Prostate gland (tissue), 2 donors: ENCODE data around the gene DNASE1L2. TPM values are rescaled to one million over a fixed set of nuclear protein-coding genes. Genes with fewer than 3 reads are reported as not detected.

Experiments used
- DNase-seq: peaks from one replicate; pipeline ENCODE4 v3.0.0-alpha.2; 2019; ENCODE audit warnings: low spot score
- H3K27ac ChIP-seq, 2 donors: fragments of 200-600 bp; sonication (generic); 2 replicates each; pipeline ENCODE4 v1.5.1; 2017 to 2019
- H3K27me3 ChIP-seq: fragments of 200-600 bp; sonication (generic); replicated peaks from 2 replicates; pipeline ENCODE4 v1.5.1; 2019; ENCODE audit not compliant: insufficient read depth
- H3K36me3 ChIP-seq, 2 donors: fragments of 200-600 bp; sonication (generic); 1 replicate in 1 of 2; 2 replicates in 1 of 2; pipeline versions ENCODE4 v1.5.1 to v1.8.1; 2017 to 2019
- H3K4me1 ChIP-seq: fragments of 200-600 bp; sonication (generic); replicated peaks from 2 replicates; pipeline ENCODE4 v1.5.1; 2019
- H3K4me3 ChIP-seq, 2 donors: fragments of 200-600 bp; sonication (generic); 2 replicates each; pipeline ENCODE4 v1.5.1; 2017 to 2019
- H3K9me3 ChIP-seq: fragments of 200-600 bp; sonication (generic); 2 replicates; pipeline ENCODE4 v1.5.1; 2017
- POLR2A ChIP-seq: fragments of 450-650 bp; IDR thresholded peaks from one replicate; pipeline ENCODE4 v1.6.1; 2016; ENCODE audit warnings: antibody characterized with exemption, mild to moderate bottlenecking
- POLR2AphosphoS5 ChIP-seq: sonication (generic); formaldehyde crosslinking; IDR thresholded peaks from one replicate; pipeline ENCODE4 v1.6.1; 2017; ENCODE audit warnings: antibody characterized with exemption
- WGBS: methylation state at CpG from one replicate; pipeline ENCODE4 v1.1.5; 2018; 5-methylcytosine and 5-hydroxymethylcytosine counted together
- intact Hi-C: fragments of 100-400 bp; cut with DNase I; formaldehyde crosslinking; loops from one replicate; pipeline ENCODE4 v1.14.2; 2022
- total RNA-seq, 2 donors: library from RNA; depleted of rRNA; stranded (reverse); fragments of >200 nt; gene quantifications; one replicate each; pipeline ENCODE4 v1.1.0, GENCODE V29; 2016
- TF ChIP-seq, protein P1 (sequence below), 4 experiments: fragments of 200-600 bp in 2 of 4; fragments of 450-650 bp in 2 of 4; sonication (generic) in 2 of 4; IDR thresholded peaks; 1 replicate in 3 of 4; 2 replicates in 1 of 4; pipeline ENCODE4 v1.5.1; 2016 to 2019; ENCODE audit warnings: antibody characterized with exemption in 4 of 4, mild to moderate bottlenecking in 2 of 4, moderate library complexity in 2 of 4

DNASE1L2 gene, protein sequence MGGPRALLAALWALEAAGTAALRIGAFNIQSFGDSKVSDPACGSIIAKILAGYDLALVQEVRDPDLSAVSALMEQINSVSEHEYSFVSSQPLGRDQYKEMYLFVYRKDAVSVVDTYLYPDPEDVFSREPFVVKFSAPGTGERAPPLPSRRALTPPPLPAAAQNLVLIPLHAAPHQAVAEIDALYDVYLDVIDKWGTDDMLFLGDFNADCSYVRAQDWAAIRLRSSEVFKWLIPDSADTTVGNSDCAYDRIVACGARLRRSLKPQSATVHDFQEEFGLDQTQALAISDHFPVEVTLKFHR
- total RNA-seq: 1 to 10 TPM in 1 of 2 donors, under 1 TPM in 1; 0.77 to 4.6 TPM

DNA sequence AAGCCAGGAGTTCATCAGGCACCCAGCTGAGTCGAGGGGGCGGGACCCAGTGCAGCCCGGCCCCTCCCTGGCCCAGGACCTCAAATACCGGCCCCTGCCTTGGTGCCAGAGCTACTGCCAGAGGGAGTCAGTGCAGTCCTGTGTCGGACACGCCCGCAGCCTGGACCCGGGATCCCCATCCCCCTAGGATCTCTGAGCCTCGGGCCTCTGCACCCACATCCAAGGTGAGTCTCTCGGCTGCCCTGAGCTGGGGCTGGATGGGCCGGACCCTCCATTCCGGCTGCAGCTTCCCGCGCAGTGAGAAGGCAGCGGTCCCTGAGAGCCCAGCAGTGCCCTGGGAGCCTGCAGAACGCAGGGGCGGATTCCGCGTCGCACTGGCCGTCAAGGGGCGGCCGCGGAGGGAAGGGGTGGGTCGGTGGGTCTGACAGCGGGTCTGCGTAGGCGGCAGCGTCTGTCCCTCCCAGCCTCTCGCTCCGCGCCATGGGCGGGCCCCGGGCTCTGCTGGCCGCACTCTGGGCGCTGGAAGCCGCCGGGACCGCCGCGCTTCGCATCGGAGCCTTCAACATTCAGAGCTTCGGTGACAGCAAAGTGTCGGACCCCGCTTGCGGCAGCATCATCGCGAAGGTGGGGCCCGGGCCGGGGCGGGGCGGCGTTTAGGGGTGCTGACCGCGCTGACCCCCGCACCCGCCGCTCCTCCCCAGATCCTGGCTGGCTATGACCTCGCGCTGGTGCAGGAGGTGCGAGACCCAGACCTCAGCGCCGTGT is at the start of gene DNASE1L2:
DNASE1L2 (plus strand) TSS at position 108 of the 765 bp plus-strand sequence; CDS start at position 481, 373 bp downstream.
- H3K27ac ChIP-seq: no peak within 1 kb of the TSS

DNA sequence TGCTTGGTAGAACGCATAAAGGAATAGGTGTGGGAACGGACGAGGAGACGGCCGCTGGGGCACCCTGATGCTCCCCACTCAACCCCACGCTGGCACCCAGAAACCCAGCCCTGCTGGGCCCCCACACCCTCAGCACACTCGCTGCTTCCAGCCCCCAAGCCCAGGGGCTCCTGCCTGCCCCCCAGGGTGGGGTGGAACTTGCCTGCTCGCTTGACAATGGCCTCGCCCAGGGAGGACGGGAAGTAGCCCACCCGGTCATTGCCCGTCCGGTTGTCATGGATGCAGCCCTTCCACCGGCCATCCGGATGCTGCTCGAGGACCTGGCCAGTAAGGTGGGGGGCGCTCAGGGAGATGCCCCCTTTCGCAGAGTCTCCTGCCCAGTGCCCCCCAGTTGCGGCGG is 49.7 kb upstream of the DNASE1L2 start:
- Histone ChIP-seq H3K4me3 (no peak overlapping the region), H3K9me3 (no peaks in the 10 kb centered on the region), H3K36me3 (no peaks in the 10 kb centered on the region), H3K4me1 (no peaks in the 10 kb centered on the region), H3K27ac (no peak overlapping the region), H3K27me3 (no peaks in the 10 kb centered on the region)
- intact Hi-C loops: no loop called here
- WGBS: 91% methylated on average over 19 of the region's 20 CpGs
- no peak for DNase-seq
- TF ChIP-seq, protein P1, sequence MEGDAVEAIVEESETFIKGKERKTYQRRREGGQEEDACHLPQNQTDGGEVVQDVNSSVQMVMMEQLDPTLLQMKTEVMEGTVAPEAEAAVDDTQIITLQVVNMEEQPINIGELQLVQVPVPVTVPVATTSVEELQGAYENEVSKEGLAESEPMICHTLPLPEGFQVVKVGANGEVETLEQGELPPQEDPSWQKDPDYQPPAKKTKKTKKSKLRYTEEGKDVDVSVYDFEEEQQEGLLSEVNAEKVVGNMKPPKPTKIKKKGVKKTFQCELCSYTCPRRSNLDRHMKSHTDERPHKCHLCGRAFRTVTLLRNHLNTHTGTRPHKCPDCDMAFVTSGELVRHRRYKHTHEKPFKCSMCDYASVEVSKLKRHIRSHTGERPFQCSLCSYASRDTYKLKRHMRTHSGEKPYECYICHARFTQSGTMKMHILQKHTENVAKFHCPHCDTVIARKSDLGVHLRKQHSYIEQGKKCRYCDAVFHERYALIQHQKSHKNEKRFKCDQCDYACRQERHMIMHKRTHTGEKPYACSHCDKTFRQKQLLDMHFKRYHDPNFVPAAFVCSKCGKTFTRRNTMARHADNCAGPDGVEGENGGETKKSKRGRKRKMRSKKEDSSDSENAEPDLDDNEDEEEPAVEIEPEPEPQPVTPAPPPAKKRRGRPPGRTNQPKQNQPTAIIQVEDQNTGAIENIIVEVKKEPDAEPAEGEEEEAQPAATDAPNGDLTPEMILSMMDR (IDR thresholded peaks at IDR 0.05): no peak

More for the DNA sequence above, at the start of gene DNASE1L2:
- WGBS: 3% methylated on average over 57 of the region's 64 CpGs
- Histone ChIP-seq H3K4me1 (peaks cover 10% of the 10 kb centered on the region), H3K36me3 (peaks cover 10 to 33% of the 10 kb centered on the region in 2 donors), H3K9me3 (no peaks in the 10 kb centered on the region), H3K4me3 (peak within 1 kb of the TSS in 1 of 2 donors; percentile 13), H3K27me3 (no peaks in the 10 kb centered on the region)
- no peak for DNase-seq
- intact Hi-C loops: no loop called here
- TF ChIP-seq, protein P1 (IDR thresholded peaks at IDR 0.05): no peak
- TF ChIP-seq POLR2A (no peak), POLR2AphosphoS5 (no peak)

DNA sequence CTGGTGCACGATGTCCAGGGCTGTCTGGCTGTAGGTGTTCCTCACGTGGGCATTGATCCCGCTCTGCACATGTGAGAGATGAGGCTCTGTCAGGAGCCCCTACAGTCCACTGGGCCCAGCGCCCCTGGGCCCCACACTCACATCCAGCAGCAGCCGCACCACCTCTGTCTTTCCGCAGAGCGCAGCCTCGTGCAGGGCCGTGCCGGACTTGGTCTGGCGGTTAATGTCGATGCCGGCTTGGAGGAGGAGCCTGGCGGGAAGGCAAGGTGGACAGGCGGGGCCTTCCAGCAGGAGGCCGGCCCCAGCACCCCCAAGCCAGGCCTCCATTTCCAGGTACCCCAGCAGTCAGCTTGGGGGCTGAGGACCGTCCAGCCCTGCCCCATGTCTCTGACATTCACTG is 49.0 kb upstream of the DNASE1L2 start:
- H3K27me3 ChIP-seq: no peaks in the 10 kb centered on the region
- intact Hi-C loops: no loop called here
- no peaks in the 10 kb centered on the region for H3K36me3 ChIP-seq
- H3K9me3 ChIP-seq: no peaks in the 10 kb centered on the region
- no peak overlapping the region for H3K4me3 ChIP-seq
- no peak for DNase-seq
- no peak for TF ChIP-seq POLR2AphosphoS5
- TF ChIP-seq, protein P1 (IDR thresholded peaks at IDR 0.05): no peak
- no peak for TF ChIP-seq POLR2A
- H3K4me1 ChIP-seq: no peaks in the 10 kb centered on the region
- H3K27ac ChIP-seq: no peak overlapping the region
- 67% methylated on average over 17 of the region's 17 CpGs for WGBS

DNA sequence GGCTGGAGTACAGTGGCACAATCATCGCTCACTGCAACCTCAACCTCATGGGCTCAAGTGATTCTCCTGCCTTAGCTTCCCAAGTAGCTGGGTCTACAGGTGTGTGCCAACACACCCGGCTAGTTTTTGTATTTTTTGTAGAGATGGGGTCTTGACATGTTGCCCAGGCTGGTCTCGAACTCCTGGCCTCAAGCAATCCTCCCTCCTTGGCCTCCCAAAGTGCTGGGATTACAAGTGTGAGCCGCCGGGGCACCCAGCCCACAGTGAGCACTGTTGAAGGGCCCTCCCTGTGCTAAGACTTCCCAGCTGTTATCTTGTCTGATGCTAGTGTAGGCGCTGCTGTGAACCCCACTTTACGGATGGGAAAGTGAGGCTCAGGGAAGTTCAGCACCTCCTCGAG is 47.8 kb upstream of the DNASE1L2 start:
- intact Hi-C loops: no loop called here
- no peak for DNase-seq
- WGBS: 98% methylated on average over 8 of the region's 8 CpGs
- Histone ChIP-seq H3K27me3 (no peaks in the 10 kb centered on the region), H3K27ac (no peak overlapping the region), H3K9me3 (no peaks in the 10 kb centered on the region), H3K36me3 (no peaks in the 10 kb centered on the region), H3K4me3 (no peak overlapping the region), H3K4me1 (no peaks in the 10 kb centered on the region)
- no peak for TF ChIP-seq POLR2A

DNA sequence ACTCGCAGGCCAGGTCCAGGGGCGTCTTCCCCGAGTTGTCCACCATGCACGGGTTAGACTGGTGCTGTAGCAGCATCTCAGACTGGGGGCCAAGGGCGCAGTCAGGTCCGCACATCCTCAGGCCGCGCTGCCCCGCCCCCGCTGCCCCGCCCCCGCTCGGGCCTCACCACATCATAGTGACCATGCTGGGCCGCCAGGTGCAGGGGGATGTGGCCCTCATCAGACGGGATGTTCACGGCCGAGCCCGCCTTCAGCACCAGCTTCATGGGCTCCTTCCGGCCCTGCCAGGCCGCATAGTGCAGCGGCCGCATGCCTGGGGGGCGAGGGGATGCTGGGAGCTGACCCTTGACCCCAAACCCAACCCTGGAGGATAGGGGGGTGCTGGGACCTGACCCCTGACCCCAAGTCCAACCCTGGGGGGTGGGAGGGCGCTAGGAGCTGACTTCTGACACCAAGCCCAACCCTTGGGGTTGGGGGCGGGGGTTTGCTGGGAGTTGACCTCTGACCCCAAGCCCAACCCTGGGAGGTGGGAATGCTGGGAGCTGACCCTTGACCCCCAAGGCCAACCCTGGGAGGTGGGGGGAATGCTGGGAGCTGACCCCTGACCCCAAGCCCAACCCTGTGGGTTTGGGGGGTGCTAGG is 46.9 kb upstream of the DNASE1L2 start:
- Histone ChIP-seq H3K4me3 (no peak overlapping the region), H3K27ac (no peak overlapping the region), H3K4me1 (no peaks in the 10 kb centered on the region), H3K9me3 (no peaks in the 10 kb centered on the region), H3K36me3 (no peaks in the 10 kb centered on the region), H3K27me3 (no peaks in the 10 kb centered on the region)
- DNase-seq: no peak
- intact Hi-C loops: no loop called here
- WGBS: 95% methylated on average over 25 of the region's 25 CpGs
- TF ChIP-seq POLR2AphosphoS5 (no peak), POLR2A (no peak)
- TF ChIP-seq, protein P1 (IDR thresholded peaks at IDR 0.05): no peak
